GM23248 (cell line): ENCODE results near the gene SST. TPM values are rescaled to one million over a fixed set of nuclear protein-coding genes. Genes with fewer than 3 reads are reported as not detected.

Source experiments
- DNase-seq: peaks from one replicate; pipeline ENCODE4 v3.0.0-alpha.2; 2015
- H2AFZ ChIP-seq: fragments of 200-600 bp; sonication (generic); 2 replicates; pipeline ENCODE4 v1.6.1; 2016; ENCODE audit warnings: antibody characterized with exemption
- H3F3A ChIP-seq: fragments of 200-600 bp; sonication (generic); 2 replicates; pipeline ENCODE4 v1.6.1; 2016; ENCODE audit warnings: mild to moderate bottlenecking, antibody characterized with exemption, mixed run types; ENCODE audit not compliant: insufficient read depth
- H3K27ac ChIP-seq: fragments of 200-600 bp; sonication (generic); 2 replicates; pipeline ENCODE4 v1.5.1; 2016; ENCODE audit warnings: mild to moderate bottlenecking
- H3K27me3 ChIP-seq: fragments of 200-600 bp; sonication (generic); replicated peaks from 2 replicates; pipeline ENCODE4 v1.6.1; 2016; ENCODE audit warnings: mild to moderate bottlenecking; ENCODE audit not compliant: insufficient read depth
- H3K36me3 ChIP-seq: fragments of 200-600 bp; sonication (generic); 2 replicates; pipeline ENCODE4 v1.6.1; 2016; ENCODE audit warnings: low read depth, mild to moderate bottlenecking
- H3K4me1 ChIP-seq: fragments of 200-600 bp; sonication (generic); 2 replicates; pipeline ENCODE4 v1.6.1; 2016; ENCODE audit warnings: mild to moderate bottlenecking; ENCODE audit not compliant: insufficient read depth
- H3K4me2 ChIP-seq: fragments of 200-600 bp; sonication (generic); one replicate; pipeline ENCODE4 v1.6.1; 2016; ENCODE audit warnings: mild to moderate bottlenecking; ENCODE audit not compliant: unreplicated experiment
- H3K4me3 ChIP-seq: fragments of 200-600 bp; sonication (generic); 2 replicates; pipeline ENCODE4 v1.5.1; 2016; ENCODE audit warnings: mild to moderate bottlenecking
- H3K79me2 ChIP-seq: fragments of 200-600 bp; sonication (generic); 2 replicates; pipeline ENCODE4 v1.6.1; 2016; ENCODE audit warnings: mild to moderate bottlenecking; ENCODE audit not compliant: insufficient read depth
- H3K9ac ChIP-seq: fragments of 200-600 bp; sonication (generic); 2 replicates; pipeline ENCODE4 v1.6.1; 2016; ENCODE audit warnings: mild to moderate bottlenecking
- H3K9me2 ChIP-seq: fragments of 200-600 bp; sonication (generic); 2 replicates; pipeline ENCODE4 v1.6.1; 2016; ENCODE audit warnings: mixed run types, mild to moderate bottlenecking, moderate library complexity; ENCODE audit not compliant: insufficient read depth
- H3K9me3 ChIP-seq: fragments of 200-600 bp; sonication (generic); one replicate; pipeline ENCODE4 v1.6.1; 2017; ENCODE audit warnings: low read depth
- H4K20me1 ChIP-seq: fragments of 200-600 bp; sonication (generic); 2 replicates; pipeline ENCODE4 v1.6.0; 2016; ENCODE audit not compliant: insufficient read depth
- EZH2 ChIP-seq: fragments of 200-600 bp; sonication (generic); IDR thresholded peaks from 2 replicates; pipeline ENCODE4 v1.6.1; 2018; ENCODE audit warnings: antibody characterized with exemption, mild to moderate bottlenecking; ENCODE audit not compliant: insufficient read depth, poor library complexity, severe bottlenecking
- EZH2phosphoT487 ChIP-seq: fragments of 200-600 bp; sonication (generic); IDR thresholded peaks from 2 replicates; pipeline ENCODE4 v1.6.1; 2018; ENCODE audit warnings: antibody characterized with exemption, moderate library complexity, mild to moderate bottlenecking, low read depth; ENCODE audit not compliant: insufficient read depth
- WGBS, 2 experiments: methylation state at CpG; one replicate each; pipeline ENCODE4 v1.1.6; 2015 to 2017; ENCODE audit warnings: low lambda C conversion rate in 2 of 2, low coverage in 1 of 2; ENCODE audit errors: missing lambda C conversion rate in 2 of 2; 5-methylcytosine and 5-hydroxymethylcytosine counted together
- in situ Hi-C: fragments of 300-500 bp; cut with MboI; formaldehyde crosslinking; loops from 2 replicates; pipeline ENCODE4 v1.15.0; 2020
- polyA plus RNA-seq: library from polyadenylated mRNA; unstranded; fragments of >200 nt; fragmentation: Nextera tagmentation; extraction: Ambion mirVana; gene quantifications from 2 replicates; pipeline ENCODE4 v1.2.1, GENCODE V29; 2016
- total RNA-seq: library from RNA; depleted of rRNA; stranded (reverse); fragments of >200 nt; shearing (Covaris generic); gene quantifications from 2 replicates; pipeline ENCODE4 v1.2.3, GENCODE V29; 2014; rRNA removed

SST gene
- total and polyA plus RNA-seq, 2 experiments from 2014 or later: 3.1 TPM; not detected in 1

GRCh38 chr3:187623285-187623814, 46.8 kb downstream of the SST start:
- Histone ChIP-seq H4K20me1 (no peaks in the 10 kb centered on the region), H3K27ac (no peak overlapping the region), H3K9me2 (no peaks in the 10 kb centered on the region), H3K9ac (no peak overlapping the region), H3F3A (no peaks in the 10 kb centered on the region), H3K4me1 (peaks cover 9% of the 10 kb centered on the region; the same call in 1 of the 2 replicates), H3K79me2 (no peaks in the 10 kb centered on the region), H3K4me2 (no peak overlapping the region), H3K4me3 (no peak overlapping the region), H2AFZ (no peak overlapping the region), H3K36me3 (no peaks in the 10 kb centered on the region), H3K27me3 (no peaks in the 10 kb centered on the region), H3K9me3 (no peaks in the 10 kb centered on the region)
- 60 to 61% methylated on average over 5 of the region's 5 CpGs for WGBS, 2 experiments
- in situ Hi-C loops: no loop called here
- DNase-seq: peak; percentile 51
- no peak for TF ChIP-seq EZH2
- TF ChIP-seq EZH2phosphoT487: no peak

GRCh38 chr3:187621881-187622280, 48.3 kb downstream of the SST start:
- peaks cover 9% of the 10 kb centered on the region; the same call in 1 of the 2 replicates for H3K4me1 ChIP-seq
- no peaks in the 10 kb centered on the region for H4K20me1 ChIP-seq
- H3K9ac ChIP-seq: no peak overlapping the region
- no peak for DNase-seq
- H3K79me2 ChIP-seq: no peaks in the 10 kb centered on the region
- no peaks in the 10 kb centered on the region for H3K9me3 ChIP-seq
- H3F3A ChIP-seq: no peaks in the 10 kb centered on the region
- WGBS, 2 experiments: 66% methylated on average over 2 of the region's 2 CpGs
- no peaks in the 10 kb centered on the region for H3K36me3 ChIP-seq
- H3K4me2 ChIP-seq: no peak overlapping the region
- H2AFZ ChIP-seq: no peak overlapping the region
- no peaks in the 10 kb centered on the region for H3K27me3 ChIP-seq
- H3K9me2 ChIP-seq: no peaks in the 10 kb centered on the region
- H3K4me3 ChIP-seq: no peak overlapping the region
- TF ChIP-seq EZH2: no peak
- TF ChIP-seq EZH2phosphoT487: no peak
- H3K27ac ChIP-seq: no peak overlapping the region
- in situ Hi-C loops: no loop called here

GRCh38 chr3:187619461-187619860, 50.7 kb downstream of the SST start:
- no peak for DNase-seq
- no peak overlapping the region for H3K4me2 ChIP-seq
- peaks cover 5% of the 10 kb centered on the region; the same call in 1 of the 2 replicates for H3K4me1 ChIP-seq
- no peak overlapping the region for H2AFZ ChIP-seq
- no peaks in the 10 kb centered on the region for H3K27me3 ChIP-seq
- H3K79me2 ChIP-seq: no peaks in the 10 kb centered on the region
- no peaks in the 10 kb centered on the region for H3F3A ChIP-seq
- H3K36me3 ChIP-seq: no peaks in the 10 kb centered on the region
- no peak overlapping the region for H3K27ac ChIP-seq
- no peak overlapping the region for H3K4me3 ChIP-seq
- no peaks in the 10 kb centered on the region for H4K20me1 ChIP-seq
- in situ Hi-C loops: no loop called here
- WGBS, 2 experiments: 76 to 82% methylated on average over 2 of the region's 2 CpGs
- TF ChIP-seq EZH2 (no peak), EZH2phosphoT487 (no peak)
- H3K9me3 ChIP-seq: no peaks in the 10 kb centered on the region
- no peaks in the 10 kb centered on the region for H3K9me2 ChIP-seq
- H3K9ac ChIP-seq: no peak overlapping the region

Other genes starting within 250 kb of the SST start
- not detected in 2 replicates for gene RTP2, start 32.2 kb upstream of the SST start, total RNA-seq
- gene RTP2, start 32.2 kb upstream of the SST start, polyA plus RNA-seq: not detected in 2 replicates
- 32.3 and 61.6 TPM in 2 replicates for gene BCL6, start 75.1 kb upstream of the SST start, total RNA-seq
- 6.3 and 8.7 TPM in 2 replicates for gene BCL6, start 75.1 kb upstream of the SST start, polyA plus RNA-seq